K562 (cell line): ENCODE data around the gene MYMX. TPM values are rescaled to one million over a fixed set of nuclear protein-coding genes. Genes with fewer than 3 reads are reported as not detected.

ENCODE experiments used
- AFF4 ChIP-seq: sonication (generic); formaldehyde crosslinking; IDR thresholded peaks from 2 replicates; pipeline ENCODE4 v1.8.0; 2023; ENCODE audit warnings: mild to moderate bottlenecking, missing genetic modification reagents
- CBX5 ChIP-seq: IDR thresholded peaks from 2 replicates; pipeline ENCODE4 v1.6.1; 2014; ENCODE audit warnings: low read depth, borderline replicate concordance
- DNMT1 ChIP-seq: fragments of 450-650 bp; IDR thresholded peaks from 2 replicates; pipeline ENCODE4 v1.6.1; 2016; ENCODE audit warnings: antibody characterized with exemption, mild to moderate bottlenecking
- E2F3 ChIP-seq: fragments of 250-450 bp; sonication (Bioruptor Pico); IDR thresholded peaks from 2 replicates; pipeline ENCODE4 v1.4.0; 2020; ENCODE audit warnings: mild to moderate bottlenecking
- EZH2 ChIP-seq: IDR thresholded peaks from 2 replicates; pipeline ENCODE4 v1.6.1; 2012; ENCODE audit warnings: low read depth, mild to moderate bottlenecking, inconsistent platforms, low read length, borderline replicate concordance
- FOXP1 ChIP-seq: sonication (generic); formaldehyde crosslinking; IDR thresholded peaks from 2 replicates; pipeline ENCODE4 v1.8.0; 2022; ENCODE audit warnings: mild to moderate bottlenecking, missing genetic modification reagents
- JUNB ChIP-seq: fragments of 450-650 bp; formaldehyde crosslinking; conservative IDR thresholded peaks from 2 replicates; pipeline ENCODE4 v1.4.0; 2020; ENCODE audit warnings: mild to moderate bottlenecking
- MBD2 ChIP-seq: sonication (generic); IDR thresholded peaks from 2 replicates; pipeline ENCODE4 v1.6.1; 2016; ENCODE audit warnings: low read depth, borderline replicate concordance
- MXD1 ChIP-seq: fragments of 250-450 bp; sonication (Bioruptor Pico); IDR thresholded peaks from 2 replicates; pipeline ENCODE4 v1.8.0; 2021; ENCODE audit warnings: borderline replicate concordance, mild to moderate bottlenecking, moderate library complexity; ENCODE audit not compliant: poor library complexity, severe bottlenecking
- MYC ChIP-seq, 2 experiments: fragments of 250-450 bp in 1 of 2; sonication (Bioruptor Pico) in 1 of 2; IDR thresholded peaks; 2 replicates each; pipeline versions ENCODE4 v1.5.1 to v1.6.1; 2012 to 2021; ENCODE audit warnings: low read depth in 2 of 2, borderline replicate concordance in 1 of 2, improper control_type of control experiment in 1 of 2, low read length in 1 of 2, mild to moderate bottlenecking in 1 of 2, moderate library complexity in 1 of 2
- NFE2L1 ChIP-seq: fragments of 450-650 bp; IDR thresholded peaks from 2 replicates; pipeline ENCODE4 v1.6.1; 2016; ENCODE audit warnings: missing genetic modification characterization, low read depth, mild to moderate bottlenecking, missing compliant biosample characterization, moderate library complexity, borderline replicate concordance
- NR1H2 ChIP-seq: sonication (generic); formaldehyde crosslinking; IDR thresholded peaks from 2 replicates; pipeline ENCODE4 v1.4.0; 2020; ENCODE audit warnings: mild to moderate bottlenecking, missing genetic modification reagents
- RBFOX2 ChIP-seq: fragments of 200-400 bp; formaldehyde crosslinking; IDR thresholded peaks from 2 replicates; pipeline ENCODE4 v1.6.1; 2017; ENCODE audit warnings: low read depth, mild to moderate bottlenecking, low read length, moderate library complexity
- RBM15 ChIP-seq: fragments of 200-400 bp; formaldehyde crosslinking; IDR thresholded peaks from 2 replicates; pipeline ENCODE4 v1.6.1; 2018; ENCODE audit warnings: mild to moderate bottlenecking, low read length, moderate library complexity; ENCODE audit not compliant: insufficient read depth
- SETDB1 ChIP-seq: IDR thresholded peaks from one replicate; pipeline ENCODE4 v1.6.1; 2012; ENCODE audit warnings: low read length, control low read depth, inconsistent platforms
- TCF3 ChIP-seq: sonication (generic); formaldehyde crosslinking; IDR thresholded peaks from 2 replicates; pipeline ENCODE4 v1.4.0; 2020; ENCODE audit warnings: mild to moderate bottlenecking, missing genetic modification reagents
- TEAD4 ChIP-seq, 2 experiments: sonication (generic) in 1 of 2; formaldehyde crosslinking in 1 of 2; IDR thresholded peaks; 2 replicates each; pipeline versions ENCODE4 v1.6.1 to v1.8.0; 2012 to 2022; ENCODE audit warnings: borderline replicate concordance in 1 of 2, inconsistent platforms in 1 of 2, low read length in 1 of 2, mild to moderate bottlenecking in 1 of 2, missing genetic modification reagents in 1 of 2
- TRIM24 ChIP-seq, 2 experiments: fragments of 450-650 bp; IDR thresholded peaks; 2 replicates each; pipeline ENCODE4 v1.6.1; 2016
- ZBTB9 ChIP-seq: fragments of 450-650 bp; formaldehyde crosslinking; IDR thresholded peaks from 2 replicates; pipeline ENCODE4 v1.4.0; 2020; ENCODE audit warnings: mild to moderate bottlenecking, moderate library complexity
- ZKSCAN1 ChIP-seq: fragments of 150-350 bp; IDR thresholded peaks from 2 replicates; pipeline ENCODE4 v1.6.1; 2016; ENCODE audit warnings: low read depth, low read length
- ZNF12 ChIP-seq: sonication (generic); formaldehyde crosslinking; IDR thresholded peaks from 2 replicates; pipeline ENCODE4 v1.4.0; 2020; ENCODE audit warnings: mild to moderate bottlenecking, missing genetic modification reagents
- ZNF316 ChIP-seq: fragments of 450-650 bp; IDR thresholded peaks from 2 replicates; pipeline ENCODE4 v1.6.1; 2016
- ZNF561 ChIP-seq: fragments of 450-650 bp; formaldehyde crosslinking; conservative IDR thresholded peaks from 2 replicates; pipeline ENCODE4 v1.4.0; 2020; ENCODE audit warnings: mild to moderate bottlenecking, moderate library complexity
- polyA plus RNA-seq, 8 experiments: library from polyadenylated mRNA; depleted of rRNA in 4 of 8; stranded (reverse) in 5 of 8; unstranded in 3 of 8; fragments of >200 nt; fragmentation: Nextera tagmentation in 2 of 8; fragmentation: Illumina TruSeq in 1 of 8; extraction: Ambion mirVana in 2 of 8; extraction: Trizol in 1 of 8; gene quantifications; 2 replicates each; pipeline versions ENCODE4 v1.2.1 to v1.2.3, GENCODE V29; 2011 to 2014; ENCODE audit warnings: inconsistent platforms in 1 of 8, missing spikeins in 1 of 8
- total RNA-seq, 7 experiments: library from RNA; depleted of rRNA in 6 of 7; stranded (reverse); fragments of >200 nt in 6 of 7; fragmentation: Illumina TruSeq in 2 of 7; extraction: Trizol in 2 of 7; gene quantifications; 2 replicates each; pipeline versions ENCODE4 v1.2.1 to v1.2.3, GENCODE V29; 2011 to 2021; ENCODE audit warnings: low replicate concordance in 1 of 7

The MYMX gene
- total and polyA plus RNA-seq, 9 of the 15 experiments (the other 6 are each of a cell fraction or from before 2014, with no cell fraction given) = 0.12 TPM; not detected in 8

- TF ChIP-seq MYC (IDR thresholded peaks at IDR 0.05; ENCODE audit: low read depth, low read length) (peak; percentile 61), MYC (CRISPR knock-in tag; IDR thresholded peaks at IDR 0.05; ENCODE audit: borderline replicate concordance, low read depth) (no peak), ZNF561 (CRISPR knock-in tag) (no peak), AFF4 (CRISPR knock-in tag) (no peak), SETDB1 (no peak), NFE2L1 (tag) (no peak), E2F3 (no peak), FOXP1 (CRISPR knock-in tag) (peak; percentile 65; the same call in 1 of the 2 replicates), ZNF316 (no peak), NR1H2 (no peak), JUNB (CRISPR knock-in tag) (no peak), ZBTB9 (CRISPR knock-in tag) (no peak), ZNF12 (no peak), RBM15 (no peak), CBX5 (no peak), RBFOX2 (peak; percentile 29; the same call in 1 of the 2 replicates), EZH2 (no peak), DNMT1 (no peak), ZKSCAN1 (0 out of 2 replicates have a peak, but pooled peaks have one; percentile 21), TCF3 (CRISPR knock-in tag) (0 out of 2 replicates have a peak, but pooled peaks have one; percentile 12), MBD2 (0 out of 2 replicates have a peak, but pooled peaks have one; percentile 19), TEAD4 (IDR thresholded peaks at IDR 0.05; ENCODE audit: low read length) (no peak), TEAD4 (CRISPR knock-in tag; IDR thresholded peaks at IDR 0.05; ENCODE audit: borderline replicate concordance) (no peak; the same call in 1 of the 2 replicates), MXD1 (no peak), TRIM24 (IDR thresholded peaks at IDR 0.05) (no peak)
Observed at GRCh38 chr6:44221291-44221960, 4.7 kb downstream of the MYMX start (continued).
